ENCODE measurements around the gene TMCC3.
"Not testable (repeated sequence)": the region's sequence is repeated elsewhere in the genome, so short reads cannot be mapped to it uniquely, and the experiment has no call there.

The TMCC3 gene, protein sequence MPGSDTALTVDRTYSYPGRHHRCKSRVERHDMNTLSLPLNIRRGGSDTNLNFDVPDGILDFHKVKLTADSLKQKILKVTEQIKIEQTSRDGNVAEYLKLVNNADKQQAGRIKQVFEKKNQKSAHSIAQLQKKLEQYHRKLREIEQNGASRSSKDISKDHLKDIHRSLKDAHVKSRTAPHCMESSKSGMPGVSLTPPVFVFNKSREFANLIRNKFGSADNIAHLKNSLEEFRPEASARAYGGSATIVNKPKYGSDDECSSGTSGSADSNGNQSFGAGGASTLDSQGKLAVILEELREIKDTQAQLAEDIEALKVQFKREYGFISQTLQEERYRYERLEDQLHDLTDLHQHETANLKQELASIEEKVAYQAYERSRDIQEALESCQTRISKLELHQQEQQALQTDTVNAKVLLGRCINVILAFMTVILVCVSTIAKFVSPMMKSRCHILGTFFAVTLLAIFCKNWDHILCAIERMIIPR

DNA sequence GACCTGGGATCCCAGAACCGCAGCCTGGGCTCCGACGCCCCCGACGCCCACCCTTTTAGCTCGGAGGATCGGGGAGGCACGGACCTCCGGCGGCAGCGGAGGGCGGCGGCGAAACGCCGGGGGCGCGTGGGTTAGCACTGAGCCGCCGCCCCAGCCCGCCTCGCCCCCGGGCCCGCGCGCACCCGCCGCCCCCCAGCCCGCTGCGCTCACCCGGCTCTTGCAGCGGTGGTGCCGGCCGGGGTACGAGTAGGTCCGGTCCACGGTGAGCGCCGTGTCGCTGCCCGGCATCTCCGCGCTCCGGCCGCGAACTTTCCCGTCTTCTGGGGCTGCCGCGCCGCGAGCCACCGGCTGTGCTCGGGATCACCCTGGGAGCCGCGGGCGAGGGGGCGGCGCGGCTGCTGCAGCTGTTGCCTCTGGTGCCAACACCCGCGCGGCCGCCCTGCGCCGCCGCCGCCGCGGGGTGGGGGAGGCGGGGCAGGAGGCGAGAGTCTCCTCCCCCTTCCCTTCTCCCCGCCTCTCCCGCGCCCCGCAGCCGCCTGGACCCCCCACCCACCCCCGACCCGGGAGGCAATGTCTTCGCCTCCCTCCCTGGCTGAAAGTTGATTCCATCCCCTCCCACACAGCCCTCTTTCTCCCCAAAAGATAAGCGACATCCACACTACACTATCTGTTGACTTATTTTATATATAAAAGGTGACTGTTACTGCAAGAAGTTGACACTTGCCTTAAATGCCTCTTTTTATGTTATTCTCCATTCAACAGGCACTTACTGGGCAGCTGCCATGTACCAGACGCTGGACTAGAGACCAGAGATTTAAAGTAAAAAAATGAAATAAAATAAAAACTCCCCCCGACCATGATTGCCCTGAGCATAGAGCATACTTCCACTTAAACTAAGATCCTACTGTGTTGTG, at the start of gene TMCC3:
TMCC3 (minus strand) TSS at position 415 of the 914 bp plus-strand sequence; CDS start at position 288, 127 bp downstream.
- Mint-ChIP-seq H3K27me3 (ENCODE audit: low read depth, poor library complexity) (peaks cover 19% of the 10 kb centered on the region), H3K9me3 (no peaks in the 10 kb centered on the region), H3K4me3 (peak within 1 kb of the TSS; percentile 98), H3K4me1 (peaks cover 56% of the 10 kb centered on the region), H3K27ac (peak within 1 kb of the TSS; percentile 94), H3K36me3 (ENCODE audit: low read depth) (peaks cover 6% of the 10 kb centered on the region)
- DNase-seq, result peak; percentile 75
- TF ChIP-seq, protein P1, sequence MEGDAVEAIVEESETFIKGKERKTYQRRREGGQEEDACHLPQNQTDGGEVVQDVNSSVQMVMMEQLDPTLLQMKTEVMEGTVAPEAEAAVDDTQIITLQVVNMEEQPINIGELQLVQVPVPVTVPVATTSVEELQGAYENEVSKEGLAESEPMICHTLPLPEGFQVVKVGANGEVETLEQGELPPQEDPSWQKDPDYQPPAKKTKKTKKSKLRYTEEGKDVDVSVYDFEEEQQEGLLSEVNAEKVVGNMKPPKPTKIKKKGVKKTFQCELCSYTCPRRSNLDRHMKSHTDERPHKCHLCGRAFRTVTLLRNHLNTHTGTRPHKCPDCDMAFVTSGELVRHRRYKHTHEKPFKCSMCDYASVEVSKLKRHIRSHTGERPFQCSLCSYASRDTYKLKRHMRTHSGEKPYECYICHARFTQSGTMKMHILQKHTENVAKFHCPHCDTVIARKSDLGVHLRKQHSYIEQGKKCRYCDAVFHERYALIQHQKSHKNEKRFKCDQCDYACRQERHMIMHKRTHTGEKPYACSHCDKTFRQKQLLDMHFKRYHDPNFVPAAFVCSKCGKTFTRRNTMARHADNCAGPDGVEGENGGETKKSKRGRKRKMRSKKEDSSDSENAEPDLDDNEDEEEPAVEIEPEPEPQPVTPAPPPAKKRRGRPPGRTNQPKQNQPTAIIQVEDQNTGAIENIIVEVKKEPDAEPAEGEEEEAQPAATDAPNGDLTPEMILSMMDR (IDR thresholded peaks at IDR 0.05), result no peak

DNA sequence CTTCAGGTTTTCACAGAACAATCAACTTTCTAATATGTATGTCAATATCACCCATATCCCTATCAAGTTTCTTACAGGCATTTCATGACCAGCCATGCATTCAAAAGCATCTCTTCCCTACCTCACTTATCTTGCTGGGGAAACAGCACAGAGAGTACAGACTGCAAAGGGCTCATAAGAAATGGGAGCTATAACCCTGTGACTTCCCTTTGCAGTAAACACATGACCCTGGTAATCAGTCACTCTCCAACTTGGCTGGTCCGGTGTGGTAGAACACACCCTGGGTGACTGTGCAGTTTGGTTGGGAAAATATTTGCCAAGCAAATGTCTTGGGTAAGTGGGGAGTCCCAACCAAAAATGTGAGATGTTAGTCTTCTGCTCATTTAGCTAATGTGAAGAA, 49.4 kb upstream of the TMCC3 start:
- Mint-ChIP-seq H3K27ac (peak overlapping the region; percentile 90), H3K36me3 (ENCODE audit: low read depth) (peaks cover 30% of the 10 kb centered on the region)

DNA sequence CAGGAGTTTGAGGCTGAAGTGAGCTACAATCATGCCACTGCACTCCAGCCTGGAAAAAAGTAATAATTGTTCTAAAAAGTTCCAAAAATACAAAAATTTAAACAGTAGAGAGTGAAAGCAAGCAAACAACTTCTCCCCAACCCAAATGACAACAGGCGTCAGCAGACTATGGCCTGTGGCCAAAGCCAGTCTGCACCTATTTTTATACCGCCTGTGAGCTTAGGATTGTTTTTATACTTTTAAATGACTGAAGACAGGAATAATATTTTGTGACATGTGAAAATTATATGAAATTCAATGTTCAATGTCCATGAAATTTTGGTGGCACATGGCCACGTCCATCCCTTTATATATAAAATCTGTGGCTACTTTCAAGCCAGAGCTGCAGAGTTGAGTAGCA, 48.2 kb upstream of the TMCC3 start:
- peaks cover 30% of the 10 kb centered on the region for H3K36me3 Mint-ChIP-seq (ENCODE audit: low read depth)
- TF ChIP-seq, protein P1 (IDR thresholded peaks at IDR 0.05), result no peak
- H3K4me3 Mint-ChIP-seq, result no peak overlapping the region
- H3K4me1 Mint-ChIP-seq, result peaks cover 43% of the 10 kb centered on the region
- no peak overlapping the region for H3K27ac Mint-ChIP-seq
- no peaks in the 10 kb centered on the region for H3K27me3 Mint-ChIP-seq (ENCODE audit: low read depth, poor library complexity)
- peaks cover 39% of the 10 kb centered on the region for H3K9me3 Mint-ChIP-seq
- DNase-seq, result no peak

More for the DNA sequence above, 49.4 kb upstream of the TMCC3 start:
- Mint-ChIP-seq H3K9me3 (peaks cover 39% of the 10 kb centered on the region), H3K27me3 (ENCODE audit: low read depth, poor library complexity) (no peaks in the 10 kb centered on the region), H3K4me3 (no peak overlapping the region), H3K4me1 (peaks cover 51% of the 10 kb centered on the region)
- TF ChIP-seq, protein P1 (IDR thresholded peaks at IDR 0.05), result no peak
- DNase-seq, result no peak

DNA sequence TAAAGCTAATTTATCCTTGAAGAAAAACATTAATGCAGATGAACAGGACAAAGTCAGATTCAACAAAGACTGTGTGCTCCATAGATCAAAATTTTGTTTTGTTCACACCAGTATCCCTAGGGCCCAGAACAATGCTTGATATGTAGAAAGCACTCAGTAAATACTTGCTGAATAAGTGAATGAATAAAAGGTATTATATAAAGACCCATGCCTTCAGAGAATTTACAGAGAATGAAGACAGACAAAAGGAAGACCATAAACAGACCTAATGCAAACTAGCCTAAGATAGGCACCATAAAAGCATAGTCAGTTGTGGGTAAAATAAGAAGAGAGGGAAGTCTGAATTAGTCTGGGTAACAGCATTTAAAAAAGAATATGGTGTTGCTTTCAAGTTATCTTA, 47.3 kb upstream of the TMCC3 start:
- H3K9me3 Mint-ChIP-seq, result peaks cover 39% of the 10 kb centered on the region
- no peak for DNase-seq
- H3K4me1 Mint-ChIP-seq, result peaks cover 35% of the 10 kb centered on the region
- H3K36me3 Mint-ChIP-seq (ENCODE audit: low read depth), result peaks cover 30% of the 10 kb centered on the region
- H3K27me3 Mint-ChIP-seq (ENCODE audit: low read depth, poor library complexity), result no peaks in the 10 kb centered on the region
- TF ChIP-seq, protein P1 (IDR thresholded peaks at IDR 0.05), result no peak
- no peak overlapping the region for H3K27ac Mint-ChIP-seq
- no peak overlapping the region for H3K4me3 Mint-ChIP-seq

DNA sequence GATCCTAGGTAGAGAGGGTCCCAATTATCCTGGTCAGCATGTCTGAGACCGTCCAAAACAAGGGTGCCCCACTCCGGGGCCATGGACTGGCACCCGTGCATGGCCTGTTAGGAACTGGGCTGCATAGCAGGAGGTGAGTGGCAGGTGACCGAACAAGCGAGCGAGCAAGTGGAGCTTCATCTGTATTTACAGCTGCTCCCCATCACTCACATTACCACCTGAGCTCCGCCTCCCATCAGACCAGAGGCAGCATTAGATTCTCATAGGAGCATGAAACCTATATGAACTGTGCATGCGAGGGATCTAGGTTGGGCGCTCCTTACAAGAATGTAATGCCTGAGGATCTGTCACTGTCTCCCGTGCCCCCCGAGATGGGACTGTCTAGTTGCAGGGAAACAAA, 44.4 kb upstream of the TMCC3 start:
- no peak overlapping the region for H3K27ac Mint-ChIP-seq
- H3K9me3 Mint-ChIP-seq, result peaks cover 36% of the 10 kb centered on the region
- TF ChIP-seq, protein P1 (IDR thresholded peaks at IDR 0.05), result no peak
- H3K27me3 Mint-ChIP-seq (ENCODE audit: low read depth, poor library complexity), result no peaks in the 10 kb centered on the region
- H3K36me3 Mint-ChIP-seq (ENCODE audit: low read depth), result peaks cover 29% of the 10 kb centered on the region
- DNase-seq, result no peak
- no peak overlapping the region for H3K4me3 Mint-ChIP-seq
- H3K4me1 Mint-ChIP-seq, result peaks cover 9% of the 10 kb centered on the region

DNA sequence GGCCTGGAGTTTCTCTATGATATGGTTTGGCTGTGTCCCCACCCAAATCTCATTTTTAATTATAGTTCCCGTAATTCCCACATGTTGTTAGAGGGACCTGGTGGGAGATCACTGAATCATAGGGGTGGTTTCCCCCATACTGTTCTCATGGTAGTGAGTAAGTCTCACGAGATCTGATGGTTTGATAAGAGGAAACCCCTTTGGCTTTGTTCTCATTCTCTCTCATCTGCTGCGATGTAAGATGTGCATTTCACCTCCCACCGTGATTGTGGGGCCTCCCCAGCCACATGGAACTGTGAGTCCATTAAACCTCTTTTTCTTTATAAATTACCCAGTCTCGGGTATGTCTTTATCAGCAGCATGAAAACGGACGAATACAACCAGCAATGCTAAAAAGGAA, 42.5 kb upstream of the TMCC3 start:
- Mint-ChIP-seq H3K36me3 (ENCODE audit: low read depth) (peaks cover 19% of the 10 kb centered on the region), H3K9me3 (peaks cover 19% of the 10 kb centered on the region), H3K27ac (peak overlapping the region; percentile 5)
- H3K27me3 Mint-ChIP-seq (ENCODE audit: low read depth, poor library complexity); H3K4me1 Mint-ChIP-seq; H3K4me3 Mint-ChIP-seq; DNase-seq: not testable (repeated sequence)

All from nephron progenitor cell (in vitro differentiated cells).